Gastrocnemius medialis (tissue), 4 donors: ENCODE results near the gene MTR. TPM values are rescaled to one million over a fixed set of nuclear protein-coding genes. Genes with fewer than 3 reads are reported as not detected.

Experiments used
- ATAC-seq, 2 donors: fragments of 150-250 bp; one replicate each; pipeline ENCODE4 v1.9.1; 2016
- DNase-seq, 2 donors: peaks; one replicate each; pipeline ENCODE4 v3.0.0-alpha.2; 2019
- H3K27ac ChIP-seq, 4 donors: fragments of 200-600 bp; sonication (generic); 1 replicate in 1 of 4; 2 replicates in 3 of 4; pipeline ENCODE4 v1.5.1; 2016 to 2018; ENCODE audit warnings: mild to moderate bottlenecking in 2 of 4, moderate library complexity in 1 of 4
- H3K27me3 ChIP-seq, 3 donors: fragments of 200-600 bp; sonication (generic) in 2 of 3; 1 replicate in 1 of 3; 2 replicates in 2 of 3; pipeline versions ENCODE4 v1.5.1 to v1.6.0; 2016 to 2019; ENCODE audit warnings: mild to moderate bottlenecking in 1 of 3, moderate library complexity in 1 of 3
- H3K36me3 ChIP-seq, 2 donors: fragments of 200-600 bp; sonication (generic) in 1 of 2; one replicate each; pipeline ENCODE4 v1.5.1; 2017 to 2018
- H3K4me1 ChIP-seq, 2 donors: fragments of 200-600 bp; sonication (generic) in 1 of 2; one replicate each; pipeline ENCODE4 v1.5.1; 2016 to 2017; ENCODE audit warnings: mild to moderate bottlenecking in 2 of 2
- H3K4me3 ChIP-seq, 4 donors: fragments of 200-600 bp; sonication (generic) in 3 of 4; 1 replicate in 1 of 4; 2 replicates in 3 of 4; pipeline ENCODE4 v1.5.1; 2016 to 2019; ENCODE audit warnings: mild to moderate bottlenecking in 2 of 4
- H3K9me3 ChIP-seq, 3 donors: fragments of 200-600 bp; sonication (generic) in 2 of 3; 1 replicate in 1 of 3; 2 replicates in 2 of 3; pipeline ENCODE4 v1.5.1; 2016 to 2019
- CTCF ChIP-seq, 5 experiments: fragments of 450-650 bp in 3 of 5; fragments of 200-600 bp in 2 of 5; sonication (generic) in 2 of 5; IDR thresholded peaks in 4 of 5; conservative IDR thresholded peaks in 1 of 5; 1 replicate in 4 of 5; 2 replicates in 1 of 5; pipeline ENCODE4 v1.5.1; 2016 to 2019; ENCODE audit warnings: antibody characterized with exemption in 5 of 5, mild to moderate bottlenecking in 3 of 5, moderate library complexity in 3 of 5
- POLR2A ChIP-seq, 2 donors: fragments of 450-650 bp; IDR thresholded peaks; one replicate each; pipeline ENCODE4 v1.6.1; 2017; ENCODE audit warnings: antibody characterized with exemption in 2 of 2, mild to moderate bottlenecking in 2 of 2, moderate library complexity in 2 of 2
- in situ Hi-C, 4 donors: fragments of 200-750 bp; cut with MboI; loops; one replicate each; pipeline versions ENCODE4 v1.15.0 to v1.8.0; 2017; ENCODE audit warnings: low sequenced_read_pairs in 4 of 4
- intact Hi-C: fragments of 100-400 bp; cut with DNase I; formaldehyde crosslinking; loops from one replicate; pipeline ENCODE4 v1.15.1; 2023; ENCODE audit warnings: low total_unique reads
- total RNA-seq, 4 donors: library from RNA; depleted of rRNA; stranded (reverse); fragments of >200 nt; gene quantifications; one replicate each; pipeline versions ENCODE4 v1.1.0 to v1.2.3, GENCODE V29; 2016

Gene MTR
- total RNA-seq, 4 donors from 2014 or later: 23.0 to 46.3 (median 29.1) TPM

- peaks cover 0 to 6% (median 0%) of the 10 kb centered on the region in 3 donors for H3K9me3 ChIP-seq
- H3K27ac ChIP-seq: no peak overlapping the region
- DNase-seq: no peak
- no peak overlapping the region for H3K4me3 ChIP-seq
- peaks cover 0 to 2% (median 0%) of the 10 kb centered on the region in 3 donors for H3K27me3 ChIP-seq
- TF ChIP-seq POLR2A (IDR thresholded peaks at IDR 0.05) (no peak), CTCF (IDR thresholded peaks at IDR 0.05 in 4 of 5, conservative IDR thresholded peaks at IDR 0.05 in 1 of 5) (no peak)
- no peaks in the 10 kb centered on the region for H3K4me1 ChIP-seq
- no peak for ATAC-seq
- in situ Hi-C loops (loop anchor here in 2 of 4 donors (10.0 to 25.0 kb wide), 2 partner anchors 165 to 492 kb away; partner anchors contain the start of gene ERO1B (in 1 of the 2)), intact Hi-C loops (no loop called here)
- H3K36me3 ChIP-seq: no peaks in the 10 kb centered on the region
Measured at GRCh38 chr1:236779312-236779711, 15.8 kb upstream of the MTR start.

- in situ Hi-C loops: loop anchor here in 1 of 4 donors (25.0 kb wide), 1 partner anchor 498 kb away; the partner anchor contains the start of gene ERO1B
- ATAC-seq (no peak), DNase-seq (no peak)
Measured at GRCh38 chr1:236785477-236785876, 9.6 kb upstream of the MTR start.

GRCh38 chr1:236786453-236786852 lies 8.6 kb upstream of the MTR start:
- Histone ChIP-seq H3K4me1 (no peaks in the 10 kb centered on the region), H3K36me3 (no peaks in the 10 kb centered on the region), H3K9me3 (no peaks in the 10 kb centered on the region), H3K4me3 (no peak overlapping the region), H3K27ac (no peak overlapping the region), H3K27me3 (no peaks in the 10 kb centered on the region)
- ATAC-seq: no peak
- in situ Hi-C loops: loop anchor here in 1 of 4 donors (25.0 kb wide), 1 partner anchor 499 kb away; the partner anchor contains the start of gene ERO1B
- DNase-seq: no peak
- intact Hi-C loops: no loop called here
- TF ChIP-seq POLR2A (IDR thresholded peaks at IDR 0.05) (no peak), CTCF (IDR thresholded peaks at IDR 0.05 in 4 of 5, conservative IDR thresholded peaks at IDR 0.05 in 1 of 5) (no peak)

More at GRCh38 chr1:236785477-236785876, 9.6 kb upstream of the MTR start:
- Histone ChIP-seq H3K4me3 (no peak overlapping the region), H3K27me3 (no peaks in the 10 kb centered on the region), H3K9me3 (no peaks in the 10 kb centered on the region), H3K27ac (no peak overlapping the region), H3K36me3 (no peaks in the 10 kb centered on the region), H3K4me1 (no peaks in the 10 kb centered on the region)
- TF ChIP-seq CTCF (IDR thresholded peaks at IDR 0.05 in 4 of 5, conservative IDR thresholded peaks at IDR 0.05 in 1 of 5) (no peak), POLR2A (IDR thresholded peaks at IDR 0.05) (no peak)
- intact Hi-C loops: no loop called here

- no peak for ATAC-seq
- in situ Hi-C loops (loop anchor here in 2 of 4 donors (10.0 to 25.0 kb wide), 3 partner anchors 190 to 510 kb away; partner anchors contain the start of genes ERO1B (in 2 of the 2) and HEATR1 (in 2 of the 2)), intact Hi-C loops (loop anchor here (1.0 to 10.0 kb wide), 3 partner anchors 107 to 510 kb away; partner anchors contain the start of genes ACTN2, ERO1B and HEATR1)
Measured at GRCh38 chr1:236794585-236795034, 482 bp upstream of the MTR start.

More at GRCh38 chr1:236794585-236795034, 482 bp upstream of the MTR start:
- no peak for DNase-seq
- Histone ChIP-seq H3K9me3 (no peaks in the 10 kb centered on the region), H3K27me3 (no peaks in the 10 kb centered on the region), H3K36me3 (no peaks in the 10 kb centered on the region), H3K4me3 (peak overlapping the region; percentile 79 to 86 (median 84)), H3K27ac (peak overlapping the region; percentile 92 to 94 (median 93)), H3K4me1 (peaks cover 34 to 37% of the 10 kb centered on the region in 2 donors)
- TF ChIP-seq POLR2A (IDR thresholded peaks at IDR 0.05) (no peak), CTCF (IDR thresholded peaks at IDR 0.05 in 4 of 5, conservative IDR thresholded peaks at IDR 0.05 in 1 of 5) (no peak)
